Muscle of back (tissue), 11 donors: Measurements from ENCODE around the gene JTB. TPM values are rescaled to one million over a fixed set of nuclear protein-coding genes. Genes with fewer than 3 reads are reported as not detected.

Source experiments
- DNase-seq, 3 donors: peaks; one replicate each; pipeline versions ENCODE4 v3.0.0 to v3.0.0-alpha.2; 2013
- polyA plus RNA-seq, 10 donors: library from polyadenylated mRNA; unstranded; fragments of 120-200 nt; gene quantifications; one replicate each; pipeline ENCODE4 v1.2.1, GENCODE V29; 2013; ENCODE audit not compliant: insufficient read length in 10 of 10

JTB gene
- polyA plus RNA-seq, 10 donors, result 66.7 to 93.8 (median 77.3) TPM

DNA sequence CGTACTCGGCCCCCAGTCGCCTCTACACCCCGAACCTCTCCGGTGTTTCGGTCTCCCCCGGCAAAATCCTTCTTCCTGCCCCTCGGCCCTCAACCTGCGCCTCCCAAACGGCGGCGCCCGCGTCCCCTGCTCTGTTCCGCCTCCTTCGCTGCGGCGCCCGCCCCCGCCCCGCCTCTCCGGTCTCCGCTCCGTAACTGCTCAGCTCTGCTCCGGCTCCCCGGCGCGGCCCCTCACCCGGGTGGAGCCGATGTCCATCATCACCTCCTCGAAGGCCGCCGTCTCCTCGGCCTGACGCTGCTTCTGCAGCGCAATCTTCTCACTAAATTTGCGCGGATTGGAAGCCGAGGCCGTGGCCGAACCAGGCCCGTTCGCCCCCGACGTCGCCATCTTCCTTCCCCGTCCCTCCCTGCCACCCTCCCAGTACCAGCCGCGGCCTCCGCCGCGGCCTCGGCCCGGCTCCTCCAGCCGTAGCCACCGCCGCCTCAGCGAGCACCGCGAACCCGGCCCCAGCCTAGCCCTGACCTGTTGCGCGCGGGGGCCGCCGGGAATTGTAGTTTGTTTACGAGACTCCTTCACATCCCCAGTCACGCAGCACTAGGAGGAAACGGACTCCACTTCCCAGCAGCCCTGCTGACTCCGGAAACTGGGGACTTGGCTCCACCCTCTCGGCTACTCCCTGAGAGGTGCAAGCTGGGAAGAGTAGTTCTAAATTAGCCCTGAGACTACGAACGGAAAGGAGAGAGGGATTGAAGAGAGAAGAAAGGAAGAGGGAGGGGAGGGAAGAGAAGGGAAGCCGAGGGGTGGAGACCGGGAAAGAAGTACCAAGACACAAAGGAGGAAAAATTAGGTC, 19.1 kb downstream of the JTB start, which contains the start of gene CRTC2:
TSS of gene CRTC2 (minus strand) at position 502 of the 850 bp plus-strand sequence. CDS start at position 387, 115 bp downstream.
- peak; percentile 98 to 99 (median 98) for DNase-seq

DNA sequence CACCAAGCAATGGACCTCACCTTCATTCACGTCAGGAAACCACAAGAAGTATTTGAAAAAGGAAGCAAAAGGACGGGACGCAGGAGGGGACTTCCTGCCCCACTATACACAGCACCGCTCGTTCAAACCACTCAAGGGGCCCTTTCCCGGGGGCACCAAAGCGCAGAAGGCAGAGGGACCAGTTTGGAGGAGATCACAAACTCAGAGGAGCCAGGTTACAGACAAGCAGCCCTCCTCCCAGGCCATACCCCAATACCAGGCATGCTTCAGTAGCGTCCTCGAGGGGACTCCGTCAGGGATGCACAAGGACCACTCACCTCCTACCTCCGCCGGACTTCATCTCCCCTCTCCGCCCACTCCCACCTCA, 19.7 kb downstream of the JTB start:
- DNase-seq, result no peak

DNA sequence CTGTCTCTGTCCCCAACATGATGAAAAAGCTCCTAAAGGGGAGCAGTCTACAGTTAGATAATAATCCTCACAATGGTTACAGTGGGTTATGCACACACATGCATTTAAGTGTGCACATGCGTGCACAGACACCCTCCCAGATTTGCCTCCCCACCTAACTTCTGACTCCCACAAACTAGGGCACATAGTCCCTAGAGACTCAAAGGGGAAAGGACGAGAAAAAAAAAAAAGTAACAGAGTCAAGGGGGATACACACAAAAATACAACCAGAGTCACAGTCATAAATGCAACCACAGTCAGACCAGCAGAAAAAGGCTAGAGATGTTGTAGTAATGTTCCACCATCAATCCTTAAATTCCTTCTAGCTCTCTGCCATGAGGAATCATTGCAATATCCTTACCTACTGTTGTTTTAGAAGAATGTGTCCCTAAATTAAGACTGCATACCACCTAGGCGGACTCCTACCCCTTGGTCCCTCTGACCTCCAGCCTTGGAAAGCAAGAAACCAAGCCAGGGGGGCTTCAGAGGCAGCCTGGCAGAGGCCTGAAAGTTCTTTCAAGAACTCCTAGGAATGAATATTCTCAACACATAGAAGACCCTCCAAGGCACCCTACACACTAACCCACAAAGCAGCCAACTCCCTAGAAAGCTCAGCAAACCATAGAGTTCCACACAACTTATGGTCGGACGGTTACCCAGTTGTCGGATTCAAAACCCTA, 20.3 kb downstream of the JTB start:
- no peak for DNase-seq

DNA sequence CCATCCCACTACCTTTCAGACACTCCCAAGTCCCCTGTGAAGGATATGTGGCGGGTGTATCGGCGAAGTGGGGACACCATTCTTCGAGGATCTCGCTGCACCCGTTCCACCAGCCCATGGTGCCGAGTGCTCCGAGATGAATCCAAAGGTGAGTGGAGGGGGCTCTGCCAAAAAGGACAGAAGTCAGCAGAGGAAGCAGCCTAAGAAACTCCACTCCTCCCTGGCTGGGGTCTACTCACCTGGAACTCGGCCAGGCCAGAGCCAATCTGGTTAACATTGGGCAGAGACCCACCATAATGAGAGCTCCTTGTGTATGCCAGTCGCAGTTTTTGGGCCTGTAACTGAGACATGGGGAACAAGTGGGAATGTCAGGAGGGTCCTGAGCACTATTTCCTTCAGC, 22.6 kb downstream of the JTB start:
- no peak for DNase-seq

DNA sequence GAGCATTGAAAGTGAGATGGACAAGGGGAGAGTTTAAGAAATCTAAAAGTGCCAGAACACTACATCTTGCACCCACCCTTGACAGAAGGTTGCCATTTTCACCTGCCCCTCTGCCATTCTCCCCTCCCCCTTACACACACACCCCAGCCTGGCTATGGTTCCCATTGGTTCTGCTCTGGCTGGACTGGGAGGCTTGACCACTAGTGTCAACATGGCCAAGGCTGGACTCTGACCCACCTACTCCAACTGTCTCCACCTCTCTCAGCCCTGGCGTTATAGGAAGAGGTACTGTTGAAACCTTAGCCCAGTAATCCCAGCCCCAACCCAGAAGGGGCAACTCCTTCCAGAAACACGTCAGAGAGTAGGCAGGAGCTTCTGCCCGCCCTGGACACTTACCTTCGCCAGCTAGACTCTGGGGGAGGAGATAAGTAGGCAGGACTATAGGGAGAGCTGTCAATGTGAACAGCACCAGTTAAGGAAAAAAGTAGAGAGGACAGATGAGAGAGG, 23.6 kb downstream of the JTB start:
- no peak for DNase-seq

DNA sequence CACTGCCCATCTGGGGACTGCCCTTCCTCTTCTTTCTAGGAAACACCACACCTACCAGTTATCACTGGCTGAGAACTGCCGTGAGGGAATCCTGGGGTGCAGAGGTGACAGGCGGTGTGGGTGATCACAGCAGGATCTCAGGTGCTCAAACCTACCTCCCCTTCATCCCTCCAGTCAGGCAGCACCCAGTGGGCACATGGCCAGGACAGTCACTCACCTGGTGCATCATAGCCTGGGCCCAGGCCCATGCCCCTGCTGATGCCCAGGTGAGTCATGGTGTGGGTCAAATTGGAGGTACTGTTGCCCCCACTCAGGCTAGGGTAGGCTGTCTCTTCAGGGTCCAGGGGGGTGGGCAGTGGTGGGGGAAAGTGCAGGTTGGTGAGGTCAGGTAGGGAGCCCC, 25.7 kb downstream of the JTB start:
- no peak for DNase-seq

DNA sequence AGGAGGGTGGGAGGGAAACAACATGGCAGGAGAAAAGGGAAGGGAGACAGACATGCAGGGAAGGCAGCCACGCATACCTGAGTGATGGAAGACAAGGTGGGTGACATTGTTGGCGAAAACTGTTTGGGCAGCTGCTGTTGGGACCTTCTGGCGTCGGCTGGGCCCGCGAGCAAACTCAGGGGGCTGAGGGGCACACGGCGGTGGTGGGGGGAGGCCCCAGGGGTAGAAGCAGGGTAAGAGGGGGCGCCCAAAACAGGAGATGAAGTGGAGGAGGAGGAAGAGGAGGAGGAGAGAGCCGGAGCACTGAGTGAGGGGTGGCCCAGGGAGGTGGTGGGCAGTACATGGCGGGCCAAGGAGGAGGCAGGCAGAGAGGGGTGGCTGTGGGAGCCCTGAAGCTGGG, 26.3 kb downstream of the JTB start:
- no peak for DNase-seq

DNA sequence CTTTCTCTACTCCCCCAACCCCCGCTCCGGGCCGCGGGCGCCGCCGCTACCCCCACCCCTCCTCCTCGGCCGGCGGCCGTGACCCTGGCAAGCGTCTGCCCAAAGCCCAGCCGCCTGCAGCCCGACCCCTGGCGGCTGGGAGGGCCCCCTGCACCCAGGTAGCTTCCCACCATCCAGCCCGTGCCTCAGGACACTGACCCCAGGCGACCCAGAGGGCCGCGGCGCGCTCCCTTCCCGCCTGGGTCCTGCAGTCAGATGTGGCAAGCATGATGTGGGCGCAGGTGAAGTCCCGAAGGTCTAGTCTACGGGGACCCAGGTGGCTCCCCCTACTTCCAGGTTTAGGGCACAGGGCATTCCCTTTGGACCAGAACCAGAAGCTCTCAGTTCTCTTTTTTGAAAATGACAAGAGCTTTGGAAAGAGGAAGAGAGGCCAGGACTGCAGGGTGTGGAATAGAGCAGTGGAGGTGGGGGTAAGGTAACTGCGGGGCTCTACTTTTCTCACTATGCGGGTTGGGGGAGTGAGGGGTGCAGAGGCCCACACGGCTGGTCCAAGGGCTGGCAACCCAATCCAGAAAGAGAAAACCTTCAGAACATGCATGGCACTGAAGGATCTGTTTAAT, 30.7 kb downstream of the JTB start, which contains the start of gene DENND4B:
TSS of gene DENND4B (minus strand) at position 97 of the 620 bp plus-strand sequence. CDS start 2,344 bp downstream, outside the sequence.
- DNase-seq, result peak; percentile 68 to 93 (median 87)

DNA sequence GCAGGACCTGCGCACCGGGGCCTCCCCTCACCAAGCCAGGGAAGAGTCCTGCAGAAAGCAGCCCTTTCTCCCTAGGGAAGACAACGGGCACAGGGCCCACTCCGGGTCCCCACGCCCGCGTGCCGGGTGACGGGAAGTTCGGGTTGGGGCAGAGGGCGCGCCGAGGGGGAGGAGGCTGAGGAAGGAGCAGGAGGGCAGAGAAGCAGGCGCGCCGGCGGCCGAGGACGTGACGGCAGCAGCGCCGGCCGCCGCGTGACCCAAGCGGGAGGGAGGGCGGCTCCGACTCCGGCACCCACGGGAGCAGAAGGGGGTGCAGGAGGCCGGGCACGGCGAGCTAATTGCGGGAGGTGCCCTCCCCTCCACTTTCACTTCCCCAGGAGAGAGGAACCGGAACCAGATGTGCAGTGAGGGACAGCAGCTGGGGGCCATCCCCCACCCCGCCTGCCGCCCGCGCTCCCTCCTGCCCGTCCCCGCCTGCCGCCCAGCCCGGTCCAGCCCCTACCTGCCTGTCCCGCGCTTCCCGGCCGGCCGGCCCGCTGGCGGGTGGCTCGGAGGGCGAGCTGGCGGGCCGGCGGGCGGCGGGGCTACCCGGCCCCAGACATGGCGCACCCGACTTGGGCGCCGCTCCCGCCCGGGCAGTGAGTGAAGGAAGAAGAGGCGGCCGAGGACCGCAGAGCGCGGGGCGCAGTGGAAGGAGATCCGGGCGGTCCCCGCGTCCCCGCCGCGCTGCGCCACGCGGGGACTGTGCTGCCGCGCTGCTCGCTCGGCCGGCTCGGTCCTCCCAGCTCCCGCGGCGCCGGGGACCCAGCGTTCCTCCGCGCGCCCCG, 31.5 kb downstream of the JTB start:
- peak; percentile 48 to 90 (median 72) for DNase-seq

DNA sequence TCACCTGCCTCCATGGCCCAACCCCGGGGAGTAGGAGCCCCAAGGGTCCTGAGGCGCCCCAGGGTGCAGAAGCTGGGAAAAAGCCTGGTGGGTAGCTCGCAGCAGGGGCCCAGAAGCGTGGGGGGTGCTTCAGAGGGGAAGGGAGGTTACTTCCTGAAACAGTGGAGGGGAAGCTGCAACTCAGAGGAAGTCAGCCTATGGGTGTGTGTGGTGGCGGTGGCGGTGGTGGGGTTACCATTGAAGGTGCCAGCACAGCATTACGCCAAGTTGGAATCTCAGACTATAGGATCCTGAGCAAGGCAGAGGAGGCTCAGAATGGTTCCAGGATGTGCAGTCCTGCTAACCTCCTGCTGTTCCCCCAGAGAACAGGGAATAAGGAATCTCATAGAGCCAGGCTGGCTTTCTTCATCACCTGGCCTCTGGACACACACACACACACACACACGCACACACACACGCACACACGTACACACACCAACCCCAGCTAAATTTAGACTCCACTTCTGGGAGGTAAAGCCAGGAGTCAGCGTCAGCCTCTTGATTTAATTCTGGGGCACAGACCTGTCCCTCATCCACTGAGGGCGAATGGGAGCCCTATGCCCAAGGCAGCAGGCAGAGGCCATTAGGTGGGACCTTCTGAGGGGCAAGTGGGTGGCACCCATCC, 32.2 kb downstream of the JTB start:
- DNase-seq, result peak; percentile 33 to 59 (median 38)

DNA sequence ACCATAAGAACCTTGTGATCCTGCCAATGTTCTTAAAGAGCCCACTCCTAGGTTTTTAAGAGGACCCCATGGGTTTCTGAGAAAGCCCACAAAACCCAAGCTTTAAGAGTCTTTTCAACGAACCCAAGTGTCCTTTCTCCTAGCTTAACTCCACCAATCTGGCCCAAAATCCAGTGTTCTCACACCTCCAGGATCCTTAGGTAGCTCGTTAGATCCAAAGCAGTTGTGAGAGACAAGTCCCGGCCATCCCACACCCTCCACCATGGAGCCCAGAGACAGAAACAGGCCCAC, 32.7 kb downstream of the JTB start:
- no peak for DNase-seq

DNA sequence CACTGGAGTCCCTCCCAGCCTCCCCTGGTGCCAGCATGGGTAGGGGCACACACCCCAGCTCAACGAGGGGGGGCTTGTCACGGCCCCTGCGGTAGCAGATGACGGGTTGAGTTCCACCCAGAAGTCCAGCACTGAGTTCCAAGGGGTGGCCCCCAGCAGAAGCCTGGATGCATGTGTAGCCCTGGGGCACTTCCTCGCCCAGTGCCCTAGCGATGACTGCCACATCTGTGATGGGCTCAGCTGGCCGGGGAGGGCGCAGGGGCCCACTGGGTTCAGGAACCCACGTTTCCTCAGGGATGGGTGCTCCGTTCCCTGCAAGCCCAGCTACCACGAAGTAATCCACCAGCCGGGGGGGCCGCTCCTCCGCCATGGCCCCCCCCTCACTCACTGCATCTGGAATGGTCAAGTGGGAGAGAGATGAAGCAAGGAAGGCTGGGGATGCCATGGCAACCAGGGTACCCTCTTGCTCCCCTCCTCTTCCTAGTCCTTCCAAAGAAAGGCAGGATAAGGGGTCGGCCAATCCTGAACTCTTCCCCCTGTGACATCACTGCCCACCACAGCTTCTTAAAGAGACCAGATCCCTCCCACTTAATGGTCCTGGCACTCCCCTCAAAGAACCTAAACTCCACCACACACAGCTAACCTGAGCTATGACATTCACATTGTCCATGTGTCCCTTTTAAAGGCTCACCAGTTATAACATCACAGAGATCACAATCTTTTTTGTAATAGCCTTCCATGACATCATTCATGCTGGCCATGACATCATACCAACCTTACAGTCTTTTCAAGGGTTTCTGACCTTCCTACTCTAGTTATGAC, 33.3 kb downstream of the JTB start:
- DNase-seq, result no peak

DNA sequence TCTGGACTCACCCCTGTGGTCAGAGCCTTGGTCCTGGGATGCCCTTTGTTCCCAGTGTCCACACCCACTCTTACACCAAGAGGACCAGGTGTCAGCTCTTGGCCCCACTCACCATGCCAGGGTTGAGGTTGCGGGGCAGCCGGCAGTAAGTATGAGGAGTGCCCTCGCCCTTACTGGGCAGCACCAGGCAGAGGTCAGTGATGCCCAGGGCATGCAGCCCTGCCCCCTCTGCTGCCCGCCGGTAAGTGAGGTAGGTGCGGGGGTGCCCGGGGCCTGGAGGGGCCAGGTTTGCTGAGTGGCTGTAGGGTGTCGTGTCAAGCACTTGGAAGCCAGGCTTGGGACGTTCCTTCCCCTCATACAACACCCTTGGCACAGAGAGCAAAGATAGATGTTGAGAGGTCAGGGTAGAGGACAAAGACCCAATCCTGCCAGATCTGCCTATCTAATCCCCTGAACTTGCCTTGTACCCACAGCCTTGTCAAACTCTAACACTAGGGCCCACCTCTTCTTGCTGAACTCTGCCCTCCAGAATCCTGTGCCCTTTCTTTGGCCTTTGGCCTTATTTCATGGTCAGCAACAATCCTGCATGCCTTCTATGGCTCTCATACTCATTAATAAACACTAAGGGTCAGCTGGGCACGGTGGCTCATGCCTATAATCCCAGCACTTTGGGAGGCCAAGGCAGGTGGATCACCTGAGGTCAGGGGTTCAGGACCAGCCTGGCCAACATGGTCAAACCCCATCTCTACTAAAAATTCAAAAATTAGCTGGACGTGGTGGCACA, 34.5 kb downstream of the JTB start:
- DNase-seq, result no peak

DNA sequence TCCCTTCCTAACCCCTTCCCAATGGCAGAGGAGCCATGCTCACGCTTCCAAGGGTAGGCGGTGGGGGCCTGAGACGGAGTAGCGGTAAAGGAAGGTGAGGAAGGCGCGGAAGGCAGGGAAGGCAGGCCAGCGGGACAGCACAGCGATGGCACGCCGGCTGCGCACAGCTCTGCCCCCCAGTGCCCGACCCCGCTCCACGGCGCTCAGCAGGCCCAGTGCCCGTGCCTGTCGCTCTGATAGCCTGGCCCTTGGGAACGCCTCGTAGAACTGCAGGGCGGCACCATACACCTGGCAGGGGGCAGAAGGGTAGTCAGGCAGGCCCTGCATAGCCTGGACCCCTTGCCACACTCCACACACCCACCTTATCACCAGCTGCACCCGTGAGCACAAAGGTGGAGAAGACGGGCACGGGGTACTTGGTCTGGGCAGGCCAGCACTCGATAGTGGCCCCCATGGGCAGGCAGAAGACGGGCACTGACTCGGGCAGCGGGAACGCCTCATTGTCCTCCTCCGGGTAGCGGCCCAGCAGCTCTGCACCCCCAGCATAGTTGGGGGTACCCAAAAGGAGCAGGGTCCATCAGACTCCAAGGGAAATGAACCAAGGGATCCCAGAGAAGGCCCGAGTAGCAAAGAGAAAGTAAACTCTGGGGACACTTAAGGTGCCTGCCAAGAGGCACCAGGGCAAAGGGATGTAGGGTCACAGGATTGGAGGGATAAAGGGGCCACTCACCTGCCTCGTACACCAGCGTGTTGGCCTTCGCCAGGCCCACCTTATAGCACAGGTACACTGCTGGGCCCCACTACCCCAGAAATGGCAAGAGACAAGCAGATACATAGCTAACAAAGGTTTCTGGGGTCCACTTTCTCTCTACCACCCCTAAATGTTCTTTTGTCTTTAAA, 35.4 kb downstream of the JTB start:
- DNase-seq, result no peak

DNA sequence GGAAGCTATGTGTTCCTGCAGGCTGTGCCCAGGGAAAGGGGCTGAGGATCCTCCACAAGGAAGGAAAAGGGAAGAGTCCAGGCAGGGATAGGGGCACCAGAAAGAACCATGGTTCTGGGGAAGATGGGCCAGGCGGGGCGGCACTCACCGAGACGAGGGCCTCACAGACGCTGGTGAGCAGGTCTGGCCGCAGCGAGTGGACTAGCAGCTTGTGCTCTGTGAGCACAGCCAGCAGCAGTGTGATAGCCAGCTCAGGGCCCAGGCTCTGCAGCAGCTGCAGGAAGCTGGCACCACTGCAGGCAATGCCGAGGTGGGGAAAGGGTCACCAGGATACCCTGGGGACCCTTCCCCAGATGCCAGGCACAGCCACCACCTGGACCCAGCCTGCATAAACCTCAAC, 36.7 kb downstream of the JTB start:
- no peak for DNase-seq

DNA sequence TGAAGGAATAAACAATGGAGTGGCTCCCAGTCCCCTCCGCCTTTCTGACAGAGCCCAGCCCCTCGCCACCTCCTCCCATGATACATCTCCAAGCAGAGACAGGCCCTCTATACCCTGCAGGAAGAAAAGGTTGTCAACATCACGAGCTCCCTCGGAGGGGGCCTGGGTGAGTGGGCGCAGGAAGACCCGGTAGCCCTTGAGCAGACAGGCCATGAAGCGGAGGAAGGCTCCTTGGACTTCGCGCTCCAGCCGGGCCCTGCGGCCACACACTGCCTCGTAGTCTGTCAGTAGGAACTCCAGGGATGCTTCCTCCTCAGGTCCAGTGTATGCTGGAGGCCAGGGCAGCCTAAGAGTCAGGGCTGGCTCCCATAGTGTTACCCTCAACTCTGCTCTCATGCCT, 38.0 kb downstream of the JTB start:
- no peak for DNase-seq

DNA sequence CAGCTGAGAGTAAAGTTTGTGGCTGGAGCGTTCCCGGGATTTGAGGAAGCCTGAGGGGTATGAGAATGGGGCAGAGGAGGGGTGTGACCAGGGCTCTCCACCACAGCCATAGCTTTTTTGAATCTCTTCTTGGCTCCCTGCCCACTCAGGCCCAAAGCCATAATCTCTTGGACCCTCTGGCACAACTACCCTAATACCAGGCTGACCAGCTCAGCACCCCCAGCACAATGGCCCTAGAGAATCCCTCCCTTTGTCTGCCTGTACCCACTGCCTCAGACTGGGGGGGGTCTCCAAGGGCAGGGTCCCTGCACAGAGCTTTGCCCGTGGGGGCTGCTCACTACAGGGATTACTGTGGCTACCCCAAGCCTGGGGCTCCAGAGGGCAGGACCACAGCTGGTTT, 38.5 kb downstream of the JTB start:
- DNase-seq, result no peak

DNA sequence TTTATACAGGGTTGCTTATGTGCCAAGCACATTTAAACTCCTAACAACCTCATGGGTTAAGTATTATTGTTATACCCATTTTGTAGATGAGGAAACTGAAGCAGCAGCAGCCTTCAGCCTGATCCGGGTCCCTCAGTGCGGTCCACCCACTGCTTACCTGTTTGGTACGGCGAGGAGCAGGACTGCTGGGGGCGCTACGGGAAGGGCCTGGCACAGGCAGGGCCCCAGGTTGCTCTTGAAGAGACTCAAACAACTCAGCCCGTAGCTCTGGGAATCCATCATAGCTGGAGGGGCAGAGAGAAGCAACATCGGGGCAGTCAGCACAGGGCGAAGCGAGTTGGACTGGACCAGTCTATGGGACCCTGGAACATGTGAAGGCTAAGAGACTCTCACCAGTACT, 40.1 kb downstream of the JTB start:
- DNase-seq, result no peak
